ENCODE data around the gene SMYD3. TPM values are rescaled to one million over a fixed set of nuclear protein-coding genes. Genes with fewer than 3 reads are reported as not detected.

The SMYD3 gene
- total and polyA plus RNA-seq, 9 of the 15 experiments (the other 6 are each of a cell fraction or from before 2014, with no cell fraction given), result 128 to 440 (median 197) TPM

DNA sequence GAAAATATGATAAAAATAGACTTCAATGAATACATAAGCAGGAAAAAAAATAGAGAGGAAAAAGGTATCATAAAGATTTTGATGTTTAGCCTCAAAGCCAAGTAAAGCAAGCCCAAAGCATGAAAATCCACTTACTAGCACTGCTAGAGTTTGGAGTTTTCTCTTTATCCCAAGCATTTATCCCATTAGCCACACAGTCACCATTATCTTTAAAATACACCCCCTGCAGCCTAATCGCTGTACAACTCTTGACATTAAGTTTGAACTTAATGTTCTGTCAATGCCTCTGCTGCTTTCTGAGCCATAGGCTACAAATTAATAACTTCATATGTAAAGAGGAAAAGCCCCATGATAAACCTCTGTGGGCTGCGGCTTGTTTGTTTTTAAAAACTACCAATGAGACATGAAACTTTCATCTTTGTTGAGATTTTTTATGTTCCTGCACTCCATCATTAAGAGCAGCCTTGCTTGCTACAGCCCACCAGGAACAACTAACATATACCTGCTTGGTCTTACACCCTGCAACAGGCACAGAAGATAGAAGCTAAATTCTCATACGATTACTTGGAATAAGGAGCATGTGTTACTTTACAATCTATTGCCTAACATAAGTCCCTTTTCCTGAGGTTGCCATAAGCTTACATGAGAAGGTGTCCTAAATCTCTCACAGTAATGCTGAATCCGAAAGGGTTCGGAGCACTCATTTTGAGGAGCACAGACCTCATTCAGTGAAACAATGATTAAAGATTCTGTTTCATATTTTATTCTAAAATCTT lies 202.4 kb downstream of the SMYD3 start:
- Histone ChIP-seq H3K27me3 (ENCODE audit: control insufficient read depth in 2 of 2, insufficient read depth in 2 of 2, low read length in 2 of 2) (no peaks in the 10 kb centered on the region), H3K9me3 (replicated peaks; ENCODE audit: control insufficient read depth, insufficient read depth, low read depth, low read length) (no peaks in the 10 kb centered on the region), H3K79me2 (ENCODE audit: control insufficient read depth, insufficient read depth, low read length) (no peaks in the 10 kb centered on the region), H3K4me2 (ENCODE audit: insufficient read depth, low read length) (no peak overlapping the region), H3K27ac (ENCODE audit: extremely low read depth, low read depth, low read length) (peak overlapping the region; percentile 82; the same call in 1 of the 3 replicates), H3K9ac (ENCODE audit: insufficient read depth in 1 of 2, low read depth in 2 of 2, low read length in 2 of 2) (peak overlapping the region in 1 of 2 experiments; percentile 1; a peak in 1 of 4 replicates), H4K20me1 (replicated peaks; ENCODE audit: control insufficient read depth, insufficient read depth, low read length) (no peaks in the 10 kb centered on the region), H3K36me3 (ENCODE audit: control insufficient read depth, insufficient read depth, low read length) (no peaks in the 10 kb centered on the region), H2AFZ (ENCODE audit: low read depth, low read length) (peak overlapping the region; percentile 19; the same call in 1 of the 2 replicates), H3K9me1 (ENCODE audit: control insufficient read depth, insufficient read depth, low read length) (no peaks in the 10 kb centered on the region), H3K4me3 (no peak overlapping the region), H3K4me1 (replicated peaks in 1 of 2; ENCODE audit: control insufficient read depth in 2 of 2, insufficient read depth in 2 of 2, low read length in 2 of 2) (peaks cover 3 to 33% of the 10 kb centered on the region in 2 experiments)
- POLR2A ChIA-PET, result no interaction called here
- DNase-seq (ENCODE audit: extremely low read depth in 1 of 4, low spot score in 3 of 4) (peak in 2 of 4 experiments; percentile 25 to 28), ATAC-seq (peak; percentile 16; the same call in 2 of the 3 replicates), FAIRE-seq (peak; percentile 37)
- BruUV-seq (replicated peaks), result no TSS peak
- 59% methylated on average over 5 of the region's 5 CpGs for WGBS (ENCODE audit: insufficient coverage, low coverage, missing lambda C conversion rate)
- intact Hi-C loops (cut with micrococcal nuclease), result loop anchor here (5.0 to 10.0 kb wide), 2 partner anchors 123 to 270 kb away; no protein-coding TSS in a partner anchor
- in situ Hi-C loops (cut with MboI), result no loop called here
- CTCF ChIA-PET (ENCODE audit: low intra/inter-chr PET ratio), result no interaction called here
- TF ChIP-seq, protein P1, sequence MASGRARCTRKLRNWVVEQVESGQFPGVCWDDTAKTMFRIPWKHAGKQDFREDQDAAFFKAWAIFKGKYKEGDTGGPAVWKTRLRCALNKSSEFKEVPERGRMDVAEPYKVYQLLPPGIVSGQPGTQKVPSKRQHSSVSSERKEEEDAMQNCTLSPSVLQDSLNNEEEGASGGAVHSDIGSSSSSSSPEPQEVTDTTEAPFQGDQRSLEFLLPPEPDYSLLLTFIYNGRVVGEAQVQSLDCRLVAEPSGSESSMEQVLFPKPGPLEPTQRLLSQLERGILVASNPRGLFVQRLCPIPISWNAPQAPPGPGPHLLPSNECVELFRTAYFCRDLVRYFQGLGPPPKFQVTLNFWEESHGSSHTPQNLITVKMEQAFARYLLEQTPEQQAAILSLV (tag; IDR thresholded peaks at IDR 0.05), result 0 out of 2 replicates have a peak, but pooled peaks have one; percentile 12
- TF ChIP-seq ZBTB17 (CRISPR knock-in tag; IDR thresholded peaks at IDR 0.05) (no peak), NCOA2 (IDR thresholded peaks at IDR 0.05; ENCODE audit: partially characterized antibody in 2 of 2) (no peak), SAP30 (IDR thresholded peaks at IDR 0.05; ENCODE audit: borderline replicate concordance, insufficient read depth, low read depth, low read length, poor library complexity, severe bottlenecking) (no peak), NEUROD1 (IDR thresholded peaks at IDR 0.05; ENCODE audit: borderline replicate concordance, low read depth, low read length, partially characterized antibody) (no peak), GABPA (tag; conservative IDR thresholded peaks at IDR 0.05; ENCODE audit: low read depth) (no peak), XRCC5 (IDR thresholded peaks at IDR 0.05; ENCODE audit: low read depth, low read length) (no peak), DACH1 (IDR thresholded peaks at IDR 0.05; ENCODE audit: partially characterized antibody) (peak; percentile 86), ZNF778 (CRISPR knock-in tag; IDR thresholded peaks at IDR 0.05) (0 out of 2 replicates have a peak, but pooled peaks have one; percentile 62), SLC30A9 (CRISPR knock-in tag; IDR thresholded peaks at IDR 0.05) (no peak), NCOR1 (IDR thresholded peaks at IDR 0.05) (peak; percentile 5; the same call in 1 of the 2 replicates), FOXK1 (CRISPR knock-in tag; IDR thresholded peaks at IDR 0.05; ENCODE audit: borderline replicate concordance) (no peak), ZNF707 (CRISPR knock-in tag; conservative IDR thresholded peaks at IDR 0.05) (0 out of 2 replicates have a peak, but pooled peaks have one; percentile 22), POLR2AphosphoS5 (IDR thresholded peaks at IDR 0.05; ENCODE audit: control insufficient read depth, insufficient read depth, low read depth, low read length) (no peak)
- TF ChIP-seq, protein P2, sequence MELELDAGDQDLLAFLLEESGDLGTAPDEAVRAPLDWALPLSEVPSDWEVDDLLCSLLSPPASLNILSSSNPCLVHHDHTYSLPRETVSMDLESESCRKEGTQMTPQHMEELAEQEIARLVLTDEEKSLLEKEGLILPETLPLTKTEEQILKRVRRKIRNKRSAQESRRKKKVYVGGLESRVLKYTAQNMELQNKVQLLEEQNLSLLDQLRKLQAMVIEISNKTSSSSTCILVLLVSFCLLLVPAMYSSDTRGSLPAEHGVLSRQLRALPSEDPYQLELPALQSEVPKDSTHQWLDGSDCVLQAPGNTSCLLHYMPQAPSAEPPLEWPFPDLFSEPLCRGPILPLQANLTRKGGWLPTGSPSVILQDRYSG (tag; conservative IDR thresholded peaks at IDR 0.05; ENCODE audit: low read depth), result no peak
- TF ChIP-seq, protein P3, sequence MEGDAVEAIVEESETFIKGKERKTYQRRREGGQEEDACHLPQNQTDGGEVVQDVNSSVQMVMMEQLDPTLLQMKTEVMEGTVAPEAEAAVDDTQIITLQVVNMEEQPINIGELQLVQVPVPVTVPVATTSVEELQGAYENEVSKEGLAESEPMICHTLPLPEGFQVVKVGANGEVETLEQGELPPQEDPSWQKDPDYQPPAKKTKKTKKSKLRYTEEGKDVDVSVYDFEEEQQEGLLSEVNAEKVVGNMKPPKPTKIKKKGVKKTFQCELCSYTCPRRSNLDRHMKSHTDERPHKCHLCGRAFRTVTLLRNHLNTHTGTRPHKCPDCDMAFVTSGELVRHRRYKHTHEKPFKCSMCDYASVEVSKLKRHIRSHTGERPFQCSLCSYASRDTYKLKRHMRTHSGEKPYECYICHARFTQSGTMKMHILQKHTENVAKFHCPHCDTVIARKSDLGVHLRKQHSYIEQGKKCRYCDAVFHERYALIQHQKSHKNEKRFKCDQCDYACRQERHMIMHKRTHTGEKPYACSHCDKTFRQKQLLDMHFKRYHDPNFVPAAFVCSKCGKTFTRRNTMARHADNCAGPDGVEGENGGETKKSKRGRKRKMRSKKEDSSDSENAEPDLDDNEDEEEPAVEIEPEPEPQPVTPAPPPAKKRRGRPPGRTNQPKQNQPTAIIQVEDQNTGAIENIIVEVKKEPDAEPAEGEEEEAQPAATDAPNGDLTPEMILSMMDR (IDR thresholded peaks at IDR 0.05 in 2 of 3, conservative IDR thresholded peaks at IDR 0.05 in 1 of 3; ENCODE audit: insufficient read depth in 2 of 3, low read depth in 1 of 3, low read length in 3 of 3), result peak in 2 of 3 experiments; percentile 14 to 20; a peak in 3 of 6 replicates

Data from K562 (cell line).